MCF 10A (cell line): Measurements from ENCODE around the gene BLCAP. TPM values are rescaled to one million over a fixed set of nuclear protein-coding genes. Genes with fewer than 3 reads are reported as not detected.

ENCODE experiments used
- BruUV-seq: library from RNA; stranded (reverse); fragments of 400-500 nt; replicated peaks from 2 replicates; lab custom pipeline; 2021; lab: Mats Ljungman, UMichigan
- CTCF ChIA-PET: fragments of 300-600 bp; sonication (Branson Sonifier 250); formaldehyde crosslinking; extraction: SDS; loops from one replicate; lab custom pipeline; 2021; ENCODE audit warnings: antibody characterized with exemption, inconsistent platforms; lab: Yijun Ruan, JAX
- POLR2A ChIA-PET: fragments of 300-600, 350-650 bp; sonication (Branson Sonifier 250); formaldehyde crosslinking; extraction: SDS; loops from one replicate; lab custom pipeline; 2020; ENCODE audit warnings: antibody characterized with exemption, inconsistent platforms; lab: Yijun Ruan, JAX
- DNase-seq: peaks from one replicate; pipeline ENCODE4 v3.0.0-alpha.2; 2018; ENCODE audit not compliant: unreplicated experiment
- H3K27ac Mint-ChIP-seq: one replicate; pipeline ENCODE4 v1.8.0; 2022; ENCODE audit warnings: mild to moderate bottlenecking, low read depth, mixed read lengths; ENCODE audit not compliant: unreplicated experiment
- H3K27me3 Mint-ChIP-seq: one replicate; pipeline ENCODE4 v1.8.0; 2022; ENCODE audit warnings: mixed read lengths; ENCODE audit not compliant: insufficient read depth, unreplicated experiment
- H3K36me3 Mint-ChIP-seq: one replicate; pipeline ENCODE4 v1.8.0; 2022; ENCODE audit warnings: mild to moderate bottlenecking, moderate library complexity, mixed read lengths; ENCODE audit not compliant: insufficient read depth, unreplicated experiment
- H3K4me1 Mint-ChIP-seq: one replicate; pipeline ENCODE4 v1.8.0; 2022; ENCODE audit warnings: mixed read lengths; ENCODE audit not compliant: insufficient read depth, unreplicated experiment
- H3K4me3 Mint-ChIP-seq: one replicate; pipeline ENCODE4 v1.8.0; 2022; ENCODE audit warnings: mild to moderate bottlenecking, moderate library complexity, mixed read lengths; ENCODE audit not compliant: unreplicated experiment
- H3K9me3 Mint-ChIP-seq: one replicate; pipeline ENCODE4 v1.8.0; 2022; ENCODE audit warnings: mixed read lengths; ENCODE audit not compliant: unreplicated experiment
- intact Hi-C: fragments of 100-400 bp; cut with micrococcal nuclease; formaldehyde crosslinking; loops from 2 replicates; pipeline ENCODE4 v1.14.1; 2022
- total RNA-seq: library from RNA; stranded (reverse); gene quantifications from 2 replicates; pipeline ENCODE4 v1.2.3, GENCODE V29; 2022
- TF ChIP-seq, protein P1 (sequence below): fragments of 200-600 bp; IDR thresholded peaks from one replicate; pipeline ENCODE4 v1.8.0; 2022; ENCODE audit warnings: antibody characterized with exemption, mild to moderate bottlenecking; ENCODE audit not compliant: unreplicated experiment

Gene BLCAP
- total RNA-seq, 1 experiment from 2014 or later = 105 TPM

- H3K27ac Mint-ChIP-seq = no peak overlapping the region
- H3K36me3 Mint-ChIP-seq = peaks cover 26% of the 10 kb centered on the region
- intact Hi-C loops = no loop called here
- CTCF ChIA-PET = interaction anchor here (0.7 to 1.7 kb wide), 3 partner anchors 17 to 313 kb away, joined by 4 to 5 read pairs (median 4); no protein-coding TSS in a partner anchor
- no peaks in the 10 kb centered on the region for H3K27me3 Mint-ChIP-seq
- no peak overlapping the region for H3K4me3 Mint-ChIP-seq
- no peaks in the 10 kb centered on the region for H3K9me3 Mint-ChIP-seq
- peaks cover 2% of the 10 kb centered on the region for H3K4me1 Mint-ChIP-seq
- POLR2A ChIA-PET = interaction anchor here (0.5 to 2.1 kb wide), 12 partner anchors 8 to 217 kb away, joined by 3 to 8 read pairs (median 4); partner anchors contain the start of genes BLCAP and MANBAL
- TF ChIP-seq, protein P1, sequence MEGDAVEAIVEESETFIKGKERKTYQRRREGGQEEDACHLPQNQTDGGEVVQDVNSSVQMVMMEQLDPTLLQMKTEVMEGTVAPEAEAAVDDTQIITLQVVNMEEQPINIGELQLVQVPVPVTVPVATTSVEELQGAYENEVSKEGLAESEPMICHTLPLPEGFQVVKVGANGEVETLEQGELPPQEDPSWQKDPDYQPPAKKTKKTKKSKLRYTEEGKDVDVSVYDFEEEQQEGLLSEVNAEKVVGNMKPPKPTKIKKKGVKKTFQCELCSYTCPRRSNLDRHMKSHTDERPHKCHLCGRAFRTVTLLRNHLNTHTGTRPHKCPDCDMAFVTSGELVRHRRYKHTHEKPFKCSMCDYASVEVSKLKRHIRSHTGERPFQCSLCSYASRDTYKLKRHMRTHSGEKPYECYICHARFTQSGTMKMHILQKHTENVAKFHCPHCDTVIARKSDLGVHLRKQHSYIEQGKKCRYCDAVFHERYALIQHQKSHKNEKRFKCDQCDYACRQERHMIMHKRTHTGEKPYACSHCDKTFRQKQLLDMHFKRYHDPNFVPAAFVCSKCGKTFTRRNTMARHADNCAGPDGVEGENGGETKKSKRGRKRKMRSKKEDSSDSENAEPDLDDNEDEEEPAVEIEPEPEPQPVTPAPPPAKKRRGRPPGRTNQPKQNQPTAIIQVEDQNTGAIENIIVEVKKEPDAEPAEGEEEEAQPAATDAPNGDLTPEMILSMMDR = no peak
- no peak for DNase-seq
- no TSS peak for BruUV-seq
Observed at GRCh38 chr20:37506152-37506725, 21.4 kb downstream of the BLCAP start.

DNA sequence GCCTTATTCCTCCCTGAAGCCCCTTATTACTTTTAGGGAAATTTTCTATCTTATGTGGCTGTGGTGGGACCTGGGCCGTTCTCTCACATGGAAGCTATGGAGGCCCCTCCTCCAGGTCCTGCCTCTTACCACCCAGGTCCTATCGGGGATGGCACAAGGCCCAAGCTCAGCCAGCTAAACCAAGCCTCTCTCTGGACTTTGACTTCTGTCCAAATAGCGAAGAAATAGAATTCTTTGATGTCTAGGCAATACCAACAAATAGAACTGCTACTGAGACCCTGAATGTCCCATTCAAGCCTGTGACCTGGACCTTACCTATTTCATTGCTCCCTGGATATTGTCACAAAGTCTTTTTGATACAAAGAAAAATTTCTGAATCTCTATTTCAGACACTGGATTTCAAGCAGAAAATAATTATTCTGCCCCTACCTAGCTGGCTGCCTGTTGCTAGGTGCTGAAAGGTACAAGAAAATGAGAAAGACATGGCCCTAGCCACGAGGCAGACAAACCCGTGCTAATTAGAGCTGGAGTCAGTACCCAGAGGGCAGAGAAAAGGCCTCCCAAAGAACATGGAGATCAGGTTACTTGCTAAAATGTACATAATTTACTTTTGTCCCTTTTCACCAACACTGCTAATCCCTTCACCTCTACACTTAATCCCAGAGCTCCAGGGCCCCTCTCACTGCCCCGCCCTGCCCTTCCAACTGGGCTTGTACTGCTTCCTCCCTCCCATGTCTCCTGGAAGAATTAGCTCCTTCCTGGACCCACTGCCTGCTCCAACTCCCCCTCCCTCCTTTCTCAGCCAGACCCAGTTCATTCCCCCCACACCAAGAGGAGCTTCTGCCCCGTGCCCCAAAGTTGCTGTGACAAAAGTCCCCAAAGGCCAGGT is 22.2 kb downstream of the BLCAP start:
- intact Hi-C loops = no loop called here
- TF ChIP-seq, protein P1 = no peak
- H3K9me3 Mint-ChIP-seq = no peaks in the 10 kb centered on the region
- peaks cover 20% of the 10 kb centered on the region for H3K36me3 Mint-ChIP-seq
- H3K4me3 Mint-ChIP-seq = no peak overlapping the region
- H3K27ac Mint-ChIP-seq = no peak overlapping the region
- no peak for DNase-seq
- no TSS peak for BruUV-seq
- H3K27me3 Mint-ChIP-seq = no peaks in the 10 kb centered on the region
- ChIA-PET POLR2A (interaction anchor here (0.6 to 1.6 kb wide), 9 partner anchors 9 to 215 kb away, joined by 3 to 6 read pairs (median 4); partner anchors contain the start of gene BLCAP), CTCF (interaction anchor here (0.7 to 1.7 kb wide), 2 partner anchors 41 to 312 kb away, joined by 4 to 5 read pairs; no protein-coding TSS in a partner anchor)
- H3K4me1 Mint-ChIP-seq = no peaks in the 10 kb centered on the region

GRCh38 chr20:37504404-37505096 is 23.1 kb downstream of the BLCAP start:
- no peak for DNase-seq
- POLR2A ChIA-PET = interaction anchor here (0.9 to 4.0 kb wide), 4 partner anchors 9 to 123 kb away, joined by 3 to 21 read pairs (median 4); partner anchors contain the start of gene BLCAP
- Mint-ChIP-seq H3K4me1 (no peaks in the 10 kb centered on the region), H3K27ac (no peak overlapping the region), H3K4me3 (no peak overlapping the region), H3K36me3 (peaks cover 15% of the 10 kb centered on the region), H3K27me3 (no peaks in the 10 kb centered on the region), H3K9me3 (no peaks in the 10 kb centered on the region)
- TF ChIP-seq, protein P1 = no peak
- BruUV-seq = no TSS peak
- intact Hi-C loops = no loop called here
- CTCF ChIA-PET = interaction anchor here (0.6 kb wide), 1 partner anchor 20 kb away, joined by 5 read pairs; no protein-coding TSS in a partner anchor
